Measurements from ENCODE around the gene OR7A10.

Gene OR7A10

GRCh38 chr19:14848822-14849221 lies at the start of gene OR7A10:
OR7A10 (minus strand) TSS chr19:14848922; CDS start chr19:14841877, 7,045 bp downstream.
- DNase-seq (ENCODE audit: low read depth), result no peak

- DNase-seq (ENCODE audit: low read depth), result no peak
Observed at GRCh38 chr19:14890643-14891379, 42.1 kb upstream of the OR7A10 start.

GRCh38 chr19:14889994-14890642 lies 41.4 kb upstream of the OR7A10 start:
- DNase-seq (ENCODE audit: low read depth), result no peak

GRCh38 chr19:14886032-14886431 lies 37.3 kb upstream of the OR7A10 start, which contains the start of gene OR7A17:
OR7A17 (minus strand) TSS chr19:14886132; CDS start chr19:14881355, 4,777 bp downstream.
- DNase-seq (ENCODE audit: low read depth), result no peak

- no peak for DNase-seq (ENCODE audit: low read depth)
Observed at GRCh38 chr19:14871619-14872230, 23.0 kb upstream of the OR7A10 start.

- DNase-seq (ENCODE audit: low read depth), result no peak
Observed at GRCh38 chr19:14868497-14868896, 19.8 kb upstream of the OR7A10 start.

- DNase-seq (ENCODE audit: low read depth), result no peak
Observed at GRCh38 chr19:14843578-14843977, 5.1 kb downstream of the OR7A10 start.

GRCh38 chr19:14843169-14843568 lies 5.6 kb downstream of the OR7A10 start:
- no peak for DNase-seq (ENCODE audit: low read depth)

GRCh38 chr19:14840206-14840605 lies 8.5 kb downstream of the OR7A10 start:
- no peak for DNase-seq (ENCODE audit: low read depth)

- no peak for DNase-seq (ENCODE audit: low read depth)
Observed at GRCh38 chr19:14837391-14837790, 11.3 kb downstream of the OR7A10 start.

GRCh38 chr19:14835011-14835410 lies 13.7 kb downstream of the OR7A10 start, which contains the start of the genes OR7A5 and OR7C1:
OR7A5 (minus strand) TSS chr19:14835185; CDS start chr19:14828241, 6,944 bp downstream.
OR7C1 (minus strand) TSS chr19:14835185; CDS start chr19:14800136, 35,049 bp downstream.
- DNase-seq (ENCODE audit: low read depth), result no peak

- DNase-seq (ENCODE audit: low read depth), result no peak
Observed at GRCh38 chr19:14830702-14831101, 18.0 kb downstream of the OR7A10 start.

GRCh38 chr19:14826006-14826405 lies 22.7 kb downstream of the OR7A10 start:
- no peak for DNase-seq (ENCODE audit: low read depth)

GRCh38 chr19:14821937-14822336 lies 26.8 kb downstream of the OR7A10 start:
- DNase-seq (ENCODE audit: low read depth), result no peak

- DNase-seq (ENCODE audit: low read depth), result no peak
Observed at GRCh38 chr19:14818588-14818987, 30.1 kb downstream of the OR7A10 start.

GRCh38 chr19:14817052-14817451 lies 31.7 kb downstream of the OR7A10 start:
- no peak for DNase-seq (ENCODE audit: low read depth)

- no peak for DNase-seq (ENCODE audit: low read depth)
Observed at GRCh38 chr19:14814982-14815652, 33.6 kb downstream of the OR7A10 start.

- DNase-seq (ENCODE audit: low read depth), result no peak
Observed at GRCh38 chr19:14809272-14810057, 39.3 kb downstream of the OR7A10 start.

- no peak for DNase-seq (ENCODE audit: low read depth)
Observed at GRCh38 chr19:14804765-14805164, 44.0 kb downstream of the OR7A10 start.

GRCh38 chr19:14798760-14799159 lies 50.0 kb downstream of the OR7A10 start:
- DNase-seq (ENCODE audit: low read depth), result no peak

GRCh38 chr19:14796021-14796420 lies 52.7 kb downstream of the OR7A10 start:
- DNase-seq (ENCODE audit: low read depth), result no peak
